Caco-2 (cell line): ENCODE results near the gene APPL1. TPM values are rescaled to one million over a fixed set of nuclear protein-coding genes. Genes with fewer than 3 reads are reported as not detected.

ENCODE experiments used
- BruUV-seq: library from RNA; stranded (reverse); fragments of 400-500 nt; replicated peaks from 2 replicates; lab custom pipeline; 2021; lab: Mats Ljungman, UMichigan
- CTCF ChIA-PET: fragments of 300-600 bp; sonication (Branson Sonifier 250); formaldehyde crosslinking; loops from one replicate; lab custom pipeline; 2022; ENCODE audit warnings: antibody characterized with exemption; lab: Charles Lee
- POLR2A ChIA-PET: fragments of 300-600 bp; sonication (Branson Sonifier 250); formaldehyde crosslinking; loops from one replicate; lab custom pipeline; 2022; ENCODE audit warnings: antibody characterized with exemption; lab: Charles Lee
- DNase-seq, 2 experiments: peaks; one replicate each; pipeline versions ENCODE4 v3.0.0 to v3.0.0-alpha.2; 2020 to 2022
- H3K27me3 ChIP-seq: replicated peaks from 2 replicates; pipeline ENCODE4 v1.6.0; 2011; ENCODE audit warnings: low read length; ENCODE audit not compliant: control insufficient read depth, insufficient read depth
- H3K36me3 ChIP-seq: 2 replicates; pipeline ENCODE4 v1.5.1; 2011; ENCODE audit warnings: low read length; ENCODE audit not compliant: control insufficient read depth, insufficient read depth
- H3K4me1 ChIP-seq: fragments of 250-450 bp; sonication (Bioruptor Pico); 2 replicates; pipeline ENCODE4 v1.5.1; 2020; ENCODE audit warnings: mild to moderate bottlenecking
- H3K4me3 ChIP-seq: 2 replicates; pipeline ENCODE4 v1.5.1; 2011; ENCODE audit warnings: low read depth, mild to moderate bottlenecking, control low read depth, low read length
- H3K9me3 ChIP-seq: fragments of 250-450 bp; sonication (Bioruptor Pico); 2 replicates; pipeline ENCODE4 v1.5.1; 2020; ENCODE audit warnings: mild to moderate bottlenecking, moderate library complexity
- H3K27ac Mint-ChIP-seq: one replicate; pipeline ENCODE4 v1.8.0; 2022; ENCODE audit warnings: mixed read lengths; ENCODE audit not compliant: unreplicated experiment
- H3K27me3 Mint-ChIP-seq: one replicate; pipeline ENCODE4 v1.8.0; 2022; ENCODE audit warnings: mixed read lengths; ENCODE audit not compliant: insufficient read depth, unreplicated experiment
- H3K36me3 Mint-ChIP-seq: one replicate; pipeline ENCODE4 v1.8.0; 2022; ENCODE audit warnings: mild to moderate bottlenecking, mixed read lengths; ENCODE audit not compliant: insufficient read depth, unreplicated experiment
- H3K4me1 Mint-ChIP-seq: one replicate; pipeline ENCODE4 v1.8.0; 2022; ENCODE audit warnings: low read depth, mixed read lengths; ENCODE audit not compliant: unreplicated experiment
- H3K4me3 Mint-ChIP-seq: one replicate; pipeline ENCODE4 v1.8.0; 2022; ENCODE audit warnings: mild to moderate bottlenecking, moderate library complexity, mixed read lengths; ENCODE audit not compliant: unreplicated experiment
- H3K9me3 Mint-ChIP-seq: one replicate; pipeline ENCODE4 v1.8.0; 2022; ENCODE audit warnings: mixed read lengths; ENCODE audit not compliant: unreplicated experiment
- intact Hi-C: fragments of 100-400 bp; cut with micrococcal nuclease; formaldehyde crosslinking; loops from one replicate; pipeline ENCODE4 v1.10.0; 2022; ENCODE audit not compliant: unreplicated experiment
- total RNA-seq: library from RNA; stranded (reverse); gene quantifications from 2 replicates; pipeline ENCODE4 v1.2.3, GENCODE V29; 2022
- TF ChIP-seq, protein P1 (sequence below), 2 experiments: fragments of 200-600 bp in 1 of 2; IDR thresholded peaks; 1 replicate in 1 of 2; 2 replicates in 1 of 2; pipeline versions ENCODE4 v1.5.1 to v1.8.0; 2011 to 2022; ENCODE audit warnings: antibody characterized with exemption in 1 of 2, control low read depth in 1 of 2, inconsistent platforms in 1 of 2, low read depth in 1 of 2, low read length in 1 of 2, mild to moderate bottlenecking in 1 of 2, moderate library complexity in 1 of 2; ENCODE audit not compliant: insufficient read depth in 1 of 2, severe bottlenecking in 1 of 2, unreplicated experiment in 1 of 2

APPL1 gene
- total RNA-seq, 1 experiment from 2014 or later = 40.7 TPM

DNA sequence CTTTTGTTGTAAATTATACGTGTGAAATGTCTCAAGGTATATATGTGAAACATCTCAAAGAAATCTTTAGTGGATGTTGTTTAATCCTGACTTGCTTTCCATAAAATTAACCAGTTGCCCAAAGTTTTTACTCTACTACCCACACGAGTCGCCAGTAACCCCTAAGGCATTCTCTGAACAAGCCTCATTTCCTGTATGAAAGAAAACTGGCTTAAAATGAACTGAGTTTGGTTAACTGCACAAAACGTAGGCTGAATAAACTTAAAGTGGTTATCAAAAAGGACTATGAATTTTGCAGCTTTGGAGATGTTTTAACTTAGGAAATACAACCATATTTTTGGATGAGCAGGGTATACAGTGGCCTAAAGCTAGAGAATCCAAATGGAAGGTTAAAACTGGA, 2.7 kb upstream of the APPL1 start:
- H3K4me3 Mint-ChIP-seq = no peak overlapping the region
- CTCF ChIA-PET = no interaction called here
- TF ChIP-seq, protein P1, sequence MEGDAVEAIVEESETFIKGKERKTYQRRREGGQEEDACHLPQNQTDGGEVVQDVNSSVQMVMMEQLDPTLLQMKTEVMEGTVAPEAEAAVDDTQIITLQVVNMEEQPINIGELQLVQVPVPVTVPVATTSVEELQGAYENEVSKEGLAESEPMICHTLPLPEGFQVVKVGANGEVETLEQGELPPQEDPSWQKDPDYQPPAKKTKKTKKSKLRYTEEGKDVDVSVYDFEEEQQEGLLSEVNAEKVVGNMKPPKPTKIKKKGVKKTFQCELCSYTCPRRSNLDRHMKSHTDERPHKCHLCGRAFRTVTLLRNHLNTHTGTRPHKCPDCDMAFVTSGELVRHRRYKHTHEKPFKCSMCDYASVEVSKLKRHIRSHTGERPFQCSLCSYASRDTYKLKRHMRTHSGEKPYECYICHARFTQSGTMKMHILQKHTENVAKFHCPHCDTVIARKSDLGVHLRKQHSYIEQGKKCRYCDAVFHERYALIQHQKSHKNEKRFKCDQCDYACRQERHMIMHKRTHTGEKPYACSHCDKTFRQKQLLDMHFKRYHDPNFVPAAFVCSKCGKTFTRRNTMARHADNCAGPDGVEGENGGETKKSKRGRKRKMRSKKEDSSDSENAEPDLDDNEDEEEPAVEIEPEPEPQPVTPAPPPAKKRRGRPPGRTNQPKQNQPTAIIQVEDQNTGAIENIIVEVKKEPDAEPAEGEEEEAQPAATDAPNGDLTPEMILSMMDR (IDR thresholded peaks at IDR 0.05; ENCODE audit: insufficient read depth in 1 of 2, low read depth in 1 of 2, low read length in 1 of 2, severe bottlenecking in 1 of 2, unreplicated experiment in 1 of 2) = no peak
- intact Hi-C loops = loop anchor here (10.0 kb wide), 1 partner anchor 230 kb away; no protein-coding TSS in a partner anchor
- peaks cover 12% of the 10 kb centered on the region for H3K4me1 Mint-ChIP-seq
- H3K4me1 ChIP-seq = peaks cover 13% of the 10 kb centered on the region; the same call in 1 of the 2 replicates
- no peak overlapping the region for H3K4me3 ChIP-seq
- no peaks in the 10 kb centered on the region for H3K27me3 Mint-ChIP-seq
- H3K9me3 Mint-ChIP-seq = no peaks in the 10 kb centered on the region
- H3K27me3 ChIP-seq = no peaks in the 10 kb centered on the region
- POLR2A ChIA-PET = no interaction called here
- BruUV-seq = no TSS peak
- no peak overlapping the region for H3K27ac Mint-ChIP-seq
- H3K36me3 Mint-ChIP-seq = no peaks in the 10 kb centered on the region
- H3K9me3 ChIP-seq = no peaks in the 10 kb centered on the region
- H3K36me3 ChIP-seq = no peaks in the 10 kb centered on the region
- DNase-seq = no peak

DNA sequence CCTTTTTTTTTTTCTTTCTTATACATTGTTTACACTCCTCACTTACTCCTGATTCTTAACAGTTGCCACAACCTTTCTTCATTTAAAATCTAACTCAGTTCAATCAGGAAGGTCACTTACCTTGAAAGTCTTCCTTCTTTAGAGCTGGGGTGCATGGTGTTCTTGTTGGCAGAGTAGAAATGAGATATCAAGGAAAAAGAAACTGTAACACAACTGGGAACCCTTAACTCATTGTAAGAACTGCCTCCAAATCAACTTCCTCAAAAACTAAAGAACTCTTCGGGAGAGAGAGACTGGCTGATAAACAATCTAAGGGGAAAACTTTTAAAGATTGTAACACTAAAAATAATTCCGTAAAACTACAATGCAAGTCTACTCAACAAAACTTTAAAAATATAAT, 1.4 kb upstream of the APPL1 start:
- peaks cover 13% of the 10 kb centered on the region; the same call in 1 of the 2 replicates for H3K4me1 ChIP-seq
- H3K9me3 Mint-ChIP-seq = no peaks in the 10 kb centered on the region
- CTCF ChIA-PET = no interaction called here
- intact Hi-C loops = loop anchor here (10.0 kb wide), 1 partner anchor 231 kb away; no protein-coding TSS in a partner anchor
- BruUV-seq = no TSS peak
- DNase-seq = no peak
- no peaks in the 10 kb centered on the region for H3K9me3 ChIP-seq
- H3K27ac Mint-ChIP-seq = no peak overlapping the region
- no peak overlapping the region; the same call in 1 of the 2 replicates for H3K4me3 ChIP-seq
- H3K4me1 Mint-ChIP-seq = peaks cover 12% of the 10 kb centered on the region
- H3K36me3 ChIP-seq = no peaks in the 10 kb centered on the region
- no peaks in the 10 kb centered on the region for H3K27me3 Mint-ChIP-seq
- no peaks in the 10 kb centered on the region for H3K27me3 ChIP-seq
- POLR2A ChIA-PET = interaction anchor here (0.6 to 0.7 kb wide), 2 partner anchors 19 to 402 kb away, joined by 3 to 5 read pairs; no protein-coding TSS in a partner anchor
- TF ChIP-seq, protein P1 (IDR thresholded peaks at IDR 0.05; ENCODE audit: insufficient read depth in 1 of 2, low read depth in 1 of 2, low read length in 1 of 2, severe bottlenecking in 1 of 2, unreplicated experiment in 1 of 2) = no peak
- H3K36me3 Mint-ChIP-seq = no peaks in the 10 kb centered on the region
- H3K4me3 Mint-ChIP-seq = peak overlapping the region; percentile 83

DNA sequence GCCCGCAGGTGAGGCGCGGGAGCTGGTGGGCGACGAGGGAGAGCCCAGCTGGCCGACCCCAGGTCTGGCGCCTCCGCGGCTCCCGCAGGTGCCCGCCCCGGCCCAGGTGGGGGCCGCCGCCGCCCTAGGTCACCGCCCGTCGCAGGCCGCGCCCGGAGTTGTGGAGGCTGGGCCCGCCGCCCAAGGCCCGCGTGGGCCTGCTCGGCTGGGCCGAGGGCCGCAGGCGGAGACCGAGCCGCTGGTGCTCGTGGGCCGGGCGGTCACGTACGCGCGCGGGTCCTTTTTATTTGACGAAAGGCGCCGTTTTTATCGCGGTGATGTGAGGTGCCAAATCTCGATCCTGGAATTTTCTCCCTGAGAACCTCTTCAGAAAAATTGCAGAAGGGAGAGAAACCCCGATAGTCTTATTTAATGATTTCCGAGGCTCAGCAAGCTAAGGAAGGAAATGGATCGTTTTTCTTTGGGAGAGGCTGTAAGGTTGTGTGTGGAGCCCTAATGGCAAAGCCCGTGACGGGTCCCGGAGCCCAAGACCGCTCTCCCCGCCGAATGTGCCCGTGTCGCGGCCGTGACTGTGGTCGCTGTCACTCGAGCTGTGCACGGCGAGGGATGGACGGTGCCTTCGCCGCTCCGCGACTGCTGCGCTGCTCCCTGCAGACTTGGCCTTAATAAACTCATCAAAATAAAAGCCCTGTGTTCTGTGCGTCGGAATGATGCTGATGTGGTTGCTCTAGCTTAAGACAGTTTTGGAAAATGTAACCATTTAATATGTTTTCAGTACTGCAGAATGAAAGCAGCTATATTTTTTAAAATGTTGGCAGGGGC, 612 bp downstream of the APPL1 start:
- Mint-ChIP-seq H3K9me3 (no peaks in the 10 kb centered on the region), H3K27ac (peak overlapping the region; percentile 16), H3K4me3 (peak overlapping the region; percentile 83), H3K27me3 (no peaks in the 10 kb centered on the region), H3K4me1 (peaks cover 12% of the 10 kb centered on the region), H3K36me3 (no peaks in the 10 kb centered on the region)
- ChIA-PET CTCF (interaction anchor here (0.6 kb wide), 1 partner anchor 17 kb away, joined by 3 read pairs; no protein-coding TSS in a partner anchor), POLR2A (interaction anchor here (0.9 to 1.6 kb wide), 3 partner anchors 17 to 369 kb away, joined by 3 to 8 read pairs (median 3); partner anchors contain the start of gene ARF4)
- Histone ChIP-seq H3K36me3 (no peaks in the 10 kb centered on the region), H3K4me1 (peaks cover 13% of the 10 kb centered on the region; the same call in 1 of the 2 replicates), H3K9me3 (no peaks in the 10 kb centered on the region), H3K27me3 (no peaks in the 10 kb centered on the region), H3K4me3 (peak overlapping the region; percentile 90)
- TF ChIP-seq, protein P1 (IDR thresholded peaks at IDR 0.05; ENCODE audit: insufficient read depth in 1 of 2, low read depth in 1 of 2, low read length in 1 of 2, severe bottlenecking in 1 of 2, unreplicated experiment in 1 of 2) = no peak
- BruUV-seq = no TSS peak
- intact Hi-C loops = loop anchor here (1.0 to 10.0 kb wide), 2 partner anchors 58 to 233 kb away; no protein-coding TSS in a partner anchor
- peak; percentile 25 to 42 for DNase-seq
